BLaER1 (cell line): ENCODE results near the gene STK26.

Experiments used
- H3K27ac ChIP-seq: shearing (Covaris generic); formaldehyde crosslinking; 2 replicates; pipeline ENCODE4 v1.8.1; 2022
- H3K27me3 ChIP-seq: shearing (Covaris generic); formaldehyde crosslinking; 2 replicates; pipeline ENCODE4 v1.8.1; 2022
- H3K36me3 ChIP-seq: shearing (Covaris generic); formaldehyde crosslinking; 2 replicates; pipeline ENCODE4 v1.8.1; 2022
- H3K4me1 ChIP-seq: shearing (Covaris generic); formaldehyde crosslinking; 2 replicates; pipeline ENCODE4 v1.8.1; 2022
- H3K4me2 ChIP-seq: shearing (Covaris generic); formaldehyde crosslinking; 2 replicates; pipeline ENCODE4 v1.8.1; 2022
- H3K4me3 ChIP-seq: shearing (Covaris generic); formaldehyde crosslinking; 2 replicates; pipeline ENCODE4 v1.8.1; 2022
- H3K9ac ChIP-seq: shearing (Covaris generic); formaldehyde crosslinking; 2 replicates; pipeline ENCODE4 v1.8.1; 2022
- H3K9me3 ChIP-seq: shearing (Covaris generic); formaldehyde crosslinking; 2 replicates; pipeline ENCODE4 v1.8.1; 2022
- H4K20me1 ChIP-seq: shearing (Covaris generic); formaldehyde crosslinking; 2 replicates; pipeline ENCODE4 v1.8.1; 2022
- Cebpa-rat ChIP-seq: shearing (Covaris generic); IDR thresholded peaks from 2 replicates; pipeline ENCODE4 v1.8.1; 2022

Gene STK26

DNA sequence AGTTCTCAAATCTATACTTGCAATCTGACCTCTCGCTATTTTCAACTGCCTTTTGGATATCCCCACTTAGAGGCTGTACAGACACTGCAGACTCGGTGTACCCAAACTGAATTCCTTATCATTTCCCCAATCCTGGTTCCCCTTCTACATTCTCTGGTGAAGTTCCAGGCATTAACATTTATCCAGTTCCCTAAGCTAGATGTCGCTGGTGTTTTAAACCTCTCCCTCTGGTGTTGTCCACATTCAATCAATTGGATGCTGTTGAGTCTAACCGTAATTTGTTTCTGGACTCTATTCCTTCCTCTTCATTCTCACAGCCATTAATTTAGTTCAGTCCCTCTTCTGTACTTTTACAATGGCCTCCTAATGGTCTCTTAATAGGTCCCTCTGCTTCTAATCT, 7.2 kb upstream of the STK26 start:
- H3K9ac ChIP-seq, result no peak overlapping the region
- no peak overlapping the region for H3K4me3 ChIP-seq
- TF ChIP-seq Cebpa-rat, result no peak
- H3K27me3 ChIP-seq, result peaks cover 76% of the 10 kb centered on the region
- no peaks in the 10 kb centered on the region for H3K9me3 ChIP-seq
- no peaks in the 10 kb centered on the region; the same call in 1 of the 2 replicates for H4K20me1 ChIP-seq
- no peak overlapping the region for H3K4me2 ChIP-seq
- H3K36me3 ChIP-seq, result no peaks in the 10 kb centered on the region
- H3K27ac ChIP-seq, result no peak overlapping the region
- peaks cover 16% of the 10 kb centered on the region for H3K4me1 ChIP-seq

DNA sequence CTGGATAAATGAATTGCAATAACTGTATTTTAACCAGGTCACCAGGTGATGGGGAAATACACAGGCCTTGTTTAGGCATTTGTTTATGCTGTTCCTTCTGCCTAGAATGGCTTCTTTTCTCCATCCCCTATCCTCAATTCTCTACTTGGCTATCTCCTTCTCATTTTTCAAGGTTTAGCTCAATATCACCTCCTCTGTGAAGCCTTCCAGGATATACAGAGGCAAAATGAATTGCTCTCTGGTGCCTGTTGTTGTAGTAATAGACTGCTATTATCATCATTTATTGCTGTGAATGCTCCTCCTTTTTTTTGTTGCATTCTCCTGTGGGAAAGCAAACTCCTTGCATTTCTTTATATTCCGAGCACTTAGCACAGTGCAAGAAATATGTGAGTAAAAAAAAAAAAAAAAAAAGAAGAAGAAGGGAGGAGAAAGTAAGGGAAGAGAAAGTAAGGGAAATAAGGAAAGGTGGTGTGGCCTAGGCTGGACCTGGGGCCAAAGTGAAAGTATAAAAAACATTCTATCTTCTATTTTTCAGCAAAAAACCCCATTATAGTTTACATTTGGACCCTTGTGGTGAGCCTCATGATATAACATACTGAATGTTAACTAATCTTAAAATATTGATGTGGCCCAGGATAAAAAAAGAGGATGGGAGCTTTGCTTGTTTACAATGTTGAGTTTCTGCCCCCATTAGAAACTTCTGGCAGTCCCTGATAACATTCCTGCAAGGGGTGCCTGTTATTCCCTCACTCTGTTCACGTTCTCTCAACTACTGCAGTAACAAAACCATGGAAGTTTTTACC, 6.3 kb upstream of the STK26 start:
- Histone ChIP-seq H3K27ac (peak overlapping the region; percentile 62), H3K4me1 (peaks cover 21% of the 10 kb centered on the region)

DNA sequence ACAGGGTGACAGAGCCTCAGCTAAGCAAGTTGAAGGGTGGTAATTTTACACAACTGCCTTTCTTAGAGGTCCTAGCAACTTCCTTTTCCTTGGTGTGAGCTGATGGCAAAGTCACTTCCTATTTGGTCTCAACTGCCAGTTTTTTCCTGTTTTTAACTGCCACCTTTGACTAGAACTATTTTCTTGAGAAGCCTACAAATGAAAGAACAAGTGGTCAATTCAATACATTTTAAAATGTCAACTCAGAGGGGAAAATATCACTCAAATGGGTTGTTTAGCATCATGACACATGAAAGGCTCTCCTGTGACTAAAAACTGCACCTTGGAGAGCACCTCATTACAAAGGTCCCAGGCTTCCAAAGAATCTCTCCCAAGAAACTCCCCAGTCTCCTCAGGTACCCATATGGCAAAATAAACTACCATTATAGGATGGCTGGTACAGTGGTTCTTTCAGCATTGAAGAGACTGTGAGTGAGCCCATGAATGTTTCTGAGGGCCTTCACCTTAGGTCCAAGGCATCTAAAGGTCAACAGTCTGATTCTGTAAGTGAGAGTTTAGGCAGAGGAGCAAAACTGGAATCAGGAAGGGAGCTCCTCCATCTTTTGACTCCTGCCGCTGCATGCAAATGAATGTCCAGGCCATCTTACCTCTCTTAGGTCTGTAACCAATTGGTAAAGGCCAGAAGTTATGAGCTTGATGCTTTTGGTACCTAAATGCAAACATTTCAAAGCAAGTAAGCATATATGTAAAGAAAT, 5.5 kb upstream of the STK26 start:
- Histone ChIP-seq H3K9ac (no peak overlapping the region), H3K36me3 (no peaks in the 10 kb centered on the region), H3K4me1 (peaks cover 21% of the 10 kb centered on the region), H3K4me2 (peak overlapping the region; percentile 44), H4K20me1 (no peaks in the 10 kb centered on the region; the same call in 1 of the 2 replicates), H3K4me3 (no peak overlapping the region), H3K27ac (peak overlapping the region; percentile 62), H3K9me3 (0 out of 2 replicates have a peak, but pooled peaks cover under 1% of the 10 kb centered on the region), H3K27me3 (peaks cover 87% of the 10 kb centered on the region)
- no peak for TF ChIP-seq Cebpa-rat

More for the DNA sequence above, 6.3 kb upstream of the STK26 start:
- H3K9me3 ChIP-seq, result no peaks in the 10 kb centered on the region
- H3K4me3 ChIP-seq, result no peak overlapping the region
- H3K27me3 ChIP-seq, result peaks cover 85% of the 10 kb centered on the region
- H3K4me2 ChIP-seq, result peak overlapping the region; percentile 44
- no peak overlapping the region for H3K9ac ChIP-seq
- TF ChIP-seq Cebpa-rat, result no peak
- H3K36me3 ChIP-seq, result no peaks in the 10 kb centered on the region
- no peaks in the 10 kb centered on the region; the same call in 1 of the 2 replicates for H4K20me1 ChIP-seq

DNA sequence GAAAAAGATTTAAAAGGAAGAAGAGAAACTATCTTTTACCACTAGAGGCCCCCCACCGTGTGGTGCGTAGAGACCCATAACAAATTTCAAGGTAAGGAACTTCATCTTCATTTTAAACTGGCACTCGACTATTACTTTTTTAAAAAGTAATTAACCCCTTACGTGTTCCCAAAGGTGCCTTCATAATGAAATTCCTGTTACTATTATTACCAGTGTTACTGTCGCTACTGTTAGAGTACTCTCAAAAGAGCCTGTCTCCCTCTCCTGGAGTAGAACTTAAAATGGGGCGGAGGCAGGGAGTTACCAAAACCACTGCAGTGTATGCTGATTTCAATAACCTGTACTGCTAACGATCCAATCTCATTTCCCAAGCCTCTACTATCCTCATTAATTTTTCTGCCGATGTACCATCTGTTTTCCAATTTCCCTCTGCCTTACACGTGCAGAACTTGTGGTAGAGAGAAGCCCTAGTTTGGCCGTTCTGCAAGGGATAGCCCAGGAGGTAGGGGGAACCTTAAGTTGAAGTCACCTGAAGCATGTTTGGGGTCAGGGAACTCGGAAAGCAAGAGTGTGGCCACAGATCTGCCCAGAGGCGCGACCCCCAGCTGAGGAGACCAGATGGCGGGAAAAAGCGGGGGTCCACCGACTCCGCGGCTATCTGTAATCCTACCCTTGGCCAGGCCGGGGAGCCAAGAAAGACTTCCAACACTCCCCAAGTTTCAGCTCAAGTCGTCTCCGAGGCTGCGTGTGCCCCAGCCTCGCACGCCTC, 720 bp upstream of the STK26 start:
- Histone ChIP-seq H3K36me3 (no peaks in the 10 kb centered on the region), H3K27ac (peak overlapping the region; percentile 91), H3K4me2 (peak overlapping the region; percentile 77), H3K4me3 (peak overlapping the region; percentile 87), H4K20me1 (peaks cover 26% of the 10 kb centered on the region), H3K27me3 (peaks cover 92% of the 10 kb centered on the region), H3K4me1 (peaks cover 23% of the 10 kb centered on the region), H3K9me3 (peaks cover 5% of the 10 kb centered on the region; the same call in 1 of the 2 replicates), H3K9ac (peak overlapping the region; percentile 87)
- TF ChIP-seq Cebpa-rat, result no peak

DNA sequence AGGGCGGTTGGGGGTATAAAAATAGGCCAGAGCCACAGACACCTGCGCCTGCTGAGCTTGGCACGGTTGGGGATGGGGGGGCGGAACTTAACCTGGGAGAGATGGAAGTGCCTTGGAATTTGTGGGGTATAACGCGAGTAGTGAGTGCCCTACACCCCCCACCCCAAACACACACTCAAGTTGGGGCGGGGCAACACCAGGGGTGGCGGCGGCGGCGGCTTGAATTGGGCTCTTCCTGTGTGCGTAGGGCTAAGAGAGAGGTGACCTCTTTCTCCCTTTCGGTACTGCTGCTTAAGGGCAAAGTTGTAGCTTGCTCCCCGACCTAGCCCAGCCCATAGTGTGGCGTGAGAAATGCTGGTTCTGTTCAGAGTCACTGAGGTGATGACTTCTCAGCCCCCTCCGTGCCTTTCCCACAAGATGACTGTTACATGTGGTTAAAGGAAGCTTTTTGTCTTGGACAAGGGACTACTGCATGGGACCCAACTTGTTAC, 839 bp downstream of the STK26 start:
- Histone ChIP-seq H3K4me1 (peaks cover 23% of the 10 kb centered on the region), H3K27ac (peak overlapping the region; percentile 91), H3K4me2 (peak overlapping the region; percentile 55), H3K9me3 (peaks cover 9% of the 10 kb centered on the region; the same call in 1 of the 2 replicates), H3K36me3 (no peaks in the 10 kb centered on the region), H4K20me1 (peaks cover 41% of the 10 kb centered on the region), H3K27me3 (peaks cover 95% of the 10 kb centered on the region), H3K4me3 (peak overlapping the region; percentile 87), H3K9ac (peak overlapping the region; percentile 87)
- TF ChIP-seq Cebpa-rat, result no peak

DNA sequence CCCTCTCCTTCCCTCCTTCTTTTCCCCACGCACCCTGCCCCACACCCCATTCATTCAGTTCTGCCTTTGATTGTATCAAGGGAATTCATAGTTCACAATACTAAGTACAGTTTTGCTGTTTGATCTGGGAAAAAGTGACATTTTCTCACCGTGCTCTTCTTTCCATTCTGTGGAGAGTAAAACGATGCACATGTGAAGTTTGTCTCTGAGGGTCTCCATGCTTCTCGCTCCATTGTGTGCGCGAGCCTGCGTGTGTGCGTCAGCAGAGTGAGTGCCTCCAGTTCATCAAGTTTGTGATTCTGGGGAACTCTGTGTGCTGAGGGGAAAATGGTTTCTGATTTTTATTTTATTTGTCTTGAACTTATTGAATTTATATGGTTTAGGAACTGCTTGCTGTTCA, 1.9 kb downstream of the STK26 start:
- peak overlapping the region; percentile 87 for H3K9ac ChIP-seq
- peaks cover 28% of the 10 kb centered on the region for H3K4me1 ChIP-seq
- peak overlapping the region; percentile 55 for H3K4me2 ChIP-seq
- H3K9me3 ChIP-seq, result peaks cover 9% of the 10 kb centered on the region; the same call in 1 of the 2 replicates
- H3K27ac ChIP-seq, result peak overlapping the region; percentile 91
- H3K27me3 ChIP-seq, result peaks cover 95% of the 10 kb centered on the region
- peaks cover 52% of the 10 kb centered on the region for H4K20me1 ChIP-seq
- H3K4me3 ChIP-seq, result peak overlapping the region; percentile 87
- H3K36me3 ChIP-seq, result no peaks in the 10 kb centered on the region
- TF ChIP-seq Cebpa-rat, result no peak

DNA sequence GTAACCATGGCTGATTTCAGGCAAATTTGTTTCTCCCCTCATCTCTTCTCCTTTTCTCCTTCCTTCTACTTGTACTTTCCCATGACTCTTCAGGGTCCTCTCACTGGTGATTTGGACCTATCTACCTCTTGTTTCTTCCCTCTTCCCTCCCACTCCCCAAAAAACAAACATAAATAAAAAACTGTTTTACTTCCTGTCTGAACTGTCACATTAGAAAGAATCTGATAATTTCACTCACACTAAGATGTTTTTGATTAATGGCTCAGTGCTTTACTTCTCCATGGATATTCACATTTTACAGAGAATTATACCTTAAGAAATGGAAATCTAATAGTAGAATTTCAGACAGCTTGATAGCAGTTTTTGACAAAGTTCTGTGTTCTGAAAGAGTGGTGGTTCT, 7.2 kb downstream of the STK26 start:
- Histone ChIP-seq H3K9ac (no peak overlapping the region), H3K4me2 (no peak overlapping the region), H3K4me1 (peaks cover 28% of the 10 kb centered on the region), H3K36me3 (no peaks in the 10 kb centered on the region), H3K4me3 (no peak overlapping the region), H3K27ac (no peak overlapping the region), H4K20me1 (peaks cover 100% of the 10 kb centered on the region), H3K27me3 (peaks cover 89% of the 10 kb centered on the region), H3K9me3 (0 out of 2 replicates have a peak, but pooled peaks cover 4% of the 10 kb centered on the region)
- TF ChIP-seq Cebpa-rat, result no peak

DNA sequence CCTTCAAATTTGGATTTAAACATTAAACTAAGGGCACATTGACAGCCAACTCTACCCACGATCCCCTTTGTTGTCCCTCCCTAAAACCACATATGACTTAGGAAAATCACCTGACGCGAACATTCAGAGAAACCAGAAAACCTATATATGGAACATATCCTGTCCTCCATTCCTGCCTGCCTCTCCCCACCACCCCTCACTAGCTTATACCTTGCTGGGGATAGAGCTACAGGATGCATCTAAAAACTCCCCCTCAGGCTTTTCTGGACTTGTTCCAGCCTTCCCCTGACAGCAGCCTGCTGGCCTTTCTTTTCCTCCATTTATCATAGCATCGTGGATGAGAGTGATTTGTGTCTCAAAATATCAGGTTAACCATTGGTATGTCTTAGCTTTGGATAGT, 8.8 kb downstream of the STK26 start:
- H4K20me1 ChIP-seq, result peaks cover 100% of the 10 kb centered on the region
- H3K27me3 ChIP-seq, result peaks cover 86% of the 10 kb centered on the region
- H3K4me3 ChIP-seq, result no peak overlapping the region
- no peaks in the 10 kb centered on the region for H3K36me3 ChIP-seq
- no peak for TF ChIP-seq Cebpa-rat
- H3K27ac ChIP-seq, result no peak overlapping the region
- H3K4me2 ChIP-seq, result 0 out of 2 replicates have a peak overlapping the region, but pooled peaks have one; percentile 16
- 0 out of 2 replicates have a peak, but pooled peaks cover 4% of the 10 kb centered on the region for H3K9me3 ChIP-seq
- H3K4me1 ChIP-seq, result peaks cover 22% of the 10 kb centered on the region
- H3K9ac ChIP-seq, result no peak overlapping the region

DNA sequence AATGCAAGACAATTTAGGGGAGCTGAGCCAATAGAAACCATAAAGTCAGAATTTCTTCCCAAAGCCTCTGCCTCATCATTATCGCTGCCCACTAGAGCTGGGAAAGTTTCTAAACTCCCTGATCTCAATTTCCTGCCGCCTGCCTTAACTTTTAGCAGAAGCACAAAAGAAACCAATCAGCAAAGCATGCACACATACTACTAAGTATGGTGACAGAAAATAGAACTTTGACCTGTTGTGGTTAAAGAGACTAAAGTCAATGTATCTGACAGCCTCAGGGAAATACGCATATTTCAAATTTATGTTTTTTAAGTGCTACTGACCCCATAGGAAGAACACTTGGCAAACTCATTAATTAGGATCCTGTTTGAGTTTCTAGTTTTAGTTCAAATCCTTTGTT, 10.1 kb downstream of the STK26 start:
- Histone ChIP-seq H3K4me1 (peaks cover 10% of the 10 kb centered on the region; the same call in 1 of the 2 replicates), H4K20me1 (peaks cover 100% of the 10 kb centered on the region), H3K4me2 (no peak overlapping the region), H3K27ac (no peak overlapping the region), H3K9ac (no peak overlapping the region), H3K36me3 (no peaks in the 10 kb centered on the region), H3K27me3 (peaks cover 85% of the 10 kb centered on the region), H3K4me3 (no peak overlapping the region), H3K9me3 (no peaks in the 10 kb centered on the region)
- no peak for TF ChIP-seq Cebpa-rat
